GM21576 (cell line): ENCODE data around the gene ZBTB14.

Experiments
- ATAC-seq: cut with Tn5 transposase; IDR thresholded peaks from one replicate; pipeline ENCODE4 v1.9.1; 2021; ENCODE audit warnings: mild to moderate bottlenecking, moderate library complexity; ENCODE audit not compliant: unreplicated experiment

ZBTB14 gene, protein sequence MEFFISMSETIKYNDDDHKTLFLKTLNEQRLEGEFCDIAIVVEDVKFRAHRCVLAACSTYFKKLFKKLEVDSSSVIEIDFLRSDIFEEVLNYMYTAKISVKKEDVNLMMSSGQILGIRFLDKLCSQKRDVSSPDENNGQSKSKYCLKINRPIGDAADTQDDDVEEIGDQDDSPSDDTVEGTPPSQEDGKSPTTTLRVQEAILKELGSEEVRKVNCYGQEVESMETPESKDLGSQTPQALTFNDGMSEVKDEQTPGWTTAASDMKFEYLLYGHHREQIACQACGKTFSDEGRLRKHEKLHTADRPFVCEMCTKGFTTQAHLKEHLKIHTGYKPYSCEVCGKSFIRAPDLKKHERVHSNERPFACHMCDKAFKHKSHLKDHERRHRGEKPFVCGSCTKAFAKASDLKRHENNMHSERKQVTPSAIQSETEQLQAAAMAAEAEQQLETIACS

DNA sequence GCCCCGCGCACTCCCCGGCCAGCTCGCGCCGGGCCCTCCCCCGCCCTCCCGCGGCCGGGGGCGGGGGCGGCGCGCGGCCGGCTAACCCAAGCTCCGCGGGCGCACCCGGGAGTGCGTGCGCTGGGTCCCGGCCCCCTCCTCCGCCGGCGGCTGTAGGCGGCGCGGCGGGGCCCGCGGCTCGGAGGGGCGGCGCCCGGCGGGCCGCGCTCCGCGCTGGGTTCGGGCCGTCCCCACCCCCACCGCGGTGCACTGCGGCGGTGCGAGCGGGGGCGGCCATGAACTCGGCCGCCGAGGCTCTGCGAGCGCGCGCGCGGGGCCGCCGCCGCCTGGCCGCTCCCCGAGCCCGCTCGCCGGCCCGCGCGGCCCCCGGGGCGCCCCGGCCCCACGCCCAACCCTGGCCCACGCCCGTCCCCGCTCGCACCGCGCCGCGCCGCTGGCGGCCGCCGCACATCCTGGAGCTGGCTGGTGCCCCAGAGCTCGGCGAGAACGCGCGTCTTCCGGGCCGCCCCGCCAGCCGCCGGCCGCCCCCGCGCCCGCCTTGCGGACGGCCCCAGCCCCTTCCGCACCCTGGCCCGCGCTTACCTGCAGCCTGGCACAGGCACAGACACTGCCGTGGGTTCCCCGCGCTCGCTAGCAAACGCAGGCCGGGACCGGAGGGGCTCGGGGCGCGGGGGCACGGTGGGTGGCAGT is at the start of gene ZBTB14:
Gene ZBTB14 (minus strand): TSS at position 496 of the 690 bp plus-strand sequence. CDS start 2,480 bp downstream, outside the sequence.
- ATAC-seq = peak; percentile 32

GRCh38 chr18:5339202-5339834 is 43.8 kb upstream of the ZBTB14 start:
- no peak for ATAC-seq

GRCh38 chr18:5334456-5335075 is 39.0 kb upstream of the ZBTB14 start:
- no peak for ATAC-seq

- ATAC-seq = no peak
Measured at GRCh38 chr18:5318061-5318700, 22.7 kb upstream of the ZBTB14 start.

GRCh38 chr18:5317186-5317585 is 21.7 kb upstream of the ZBTB14 start:
- no peak for ATAC-seq

DNA sequence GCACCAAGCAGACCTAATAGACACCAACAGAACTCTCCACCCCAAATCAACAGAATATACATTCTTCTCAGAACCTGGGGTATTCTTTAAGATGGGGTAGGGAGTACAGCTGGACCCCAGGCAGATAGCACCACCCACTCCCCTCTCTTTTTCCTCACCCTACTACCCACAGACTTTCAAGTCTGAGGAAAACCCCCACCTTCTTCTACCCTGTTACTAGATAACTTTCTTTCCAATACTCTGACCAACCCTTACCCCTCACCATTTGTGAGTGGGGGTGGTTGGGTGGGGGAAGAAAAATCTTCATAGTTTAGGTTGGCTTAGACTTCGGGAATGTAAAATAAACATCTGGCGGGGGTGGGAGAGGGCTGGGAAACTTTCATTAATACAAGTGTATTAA is 20.3 kb upstream of the ZBTB14 start:
- no peak for ATAC-seq

- ATAC-seq = no peak
Measured at GRCh38 chr18:5311301-5311989, 15.9 kb upstream of the ZBTB14 start.

- ATAC-seq = peak; percentile 96
Measured at GRCh38 chr18:5309888-5310470, 14.5 kb upstream of the ZBTB14 start.

- ATAC-seq = no peak
Measured at GRCh38 chr18:5305835-5306234, 10.3 kb upstream of the ZBTB14 start.

- ATAC-seq = no peak
Measured at GRCh38 chr18:5304232-5304631, 8.7 kb upstream of the ZBTB14 start.

DNA sequence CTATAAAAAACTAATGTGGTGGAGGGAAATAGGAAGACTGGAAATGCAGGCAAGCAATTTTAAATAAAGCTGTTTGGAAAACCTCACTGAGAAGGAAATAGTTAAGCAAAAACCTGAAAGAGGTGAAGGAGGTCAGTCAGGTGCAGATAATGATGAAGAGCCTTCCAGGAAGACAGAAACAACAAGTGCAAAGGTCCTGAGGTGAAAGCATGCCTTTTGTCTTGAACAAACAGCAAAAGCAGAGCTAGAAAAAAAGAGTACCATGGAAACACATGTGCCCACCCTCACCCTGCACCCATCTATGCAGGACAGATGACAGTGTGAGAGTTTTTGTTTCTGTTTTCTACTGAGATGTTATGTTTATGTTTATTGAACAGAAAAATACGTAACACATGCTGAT is 8.1 kb upstream of the ZBTB14 start:
- no peak for ATAC-seq

DNA sequence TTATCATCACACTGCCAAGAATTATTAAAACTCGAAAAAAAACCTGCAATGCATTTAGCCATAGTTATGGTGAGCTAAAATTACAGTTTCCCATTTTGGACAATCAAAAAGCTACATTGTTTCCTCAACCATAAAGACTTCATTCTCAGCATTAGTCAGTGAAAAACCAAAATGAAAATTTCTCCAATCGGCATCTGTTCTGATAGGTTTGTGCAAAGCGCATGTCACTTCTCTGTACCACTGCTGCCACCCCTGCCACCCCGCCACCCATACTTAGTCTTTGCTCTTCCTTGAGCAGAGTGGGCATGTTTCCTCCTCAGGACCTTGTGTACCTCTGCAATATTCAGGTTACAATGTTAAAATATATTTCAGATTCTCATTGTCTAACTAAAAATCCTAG is 7.1 kb upstream of the ZBTB14 start:
- ATAC-seq = no peak

DNA sequence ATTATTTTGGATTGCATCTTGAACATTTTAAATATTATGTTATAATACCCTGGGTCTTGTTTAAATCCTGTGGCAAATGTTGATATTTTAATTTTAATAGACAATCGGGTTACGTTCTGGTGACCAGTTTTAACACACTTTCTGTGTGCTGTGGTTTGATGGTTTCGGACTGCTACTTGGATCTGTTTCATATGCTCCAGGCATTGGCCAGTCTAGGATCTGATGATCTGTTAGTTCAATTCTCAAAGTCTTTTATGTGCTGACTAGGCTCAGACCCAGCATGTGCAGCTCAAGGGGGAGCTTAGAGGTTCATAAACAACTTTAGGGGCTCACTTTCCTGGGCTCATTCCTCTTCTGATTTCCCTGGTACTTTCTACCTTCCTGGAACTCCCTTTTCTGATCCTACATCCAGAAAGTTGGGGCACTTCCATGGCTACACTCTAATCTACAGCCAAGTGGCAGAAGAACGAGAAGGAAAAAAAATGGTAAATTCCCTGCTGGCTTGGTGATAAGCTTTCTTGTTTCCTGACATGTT is 5.0 kb upstream of the ZBTB14 start:
- no peak for ATAC-seq

DNA sequence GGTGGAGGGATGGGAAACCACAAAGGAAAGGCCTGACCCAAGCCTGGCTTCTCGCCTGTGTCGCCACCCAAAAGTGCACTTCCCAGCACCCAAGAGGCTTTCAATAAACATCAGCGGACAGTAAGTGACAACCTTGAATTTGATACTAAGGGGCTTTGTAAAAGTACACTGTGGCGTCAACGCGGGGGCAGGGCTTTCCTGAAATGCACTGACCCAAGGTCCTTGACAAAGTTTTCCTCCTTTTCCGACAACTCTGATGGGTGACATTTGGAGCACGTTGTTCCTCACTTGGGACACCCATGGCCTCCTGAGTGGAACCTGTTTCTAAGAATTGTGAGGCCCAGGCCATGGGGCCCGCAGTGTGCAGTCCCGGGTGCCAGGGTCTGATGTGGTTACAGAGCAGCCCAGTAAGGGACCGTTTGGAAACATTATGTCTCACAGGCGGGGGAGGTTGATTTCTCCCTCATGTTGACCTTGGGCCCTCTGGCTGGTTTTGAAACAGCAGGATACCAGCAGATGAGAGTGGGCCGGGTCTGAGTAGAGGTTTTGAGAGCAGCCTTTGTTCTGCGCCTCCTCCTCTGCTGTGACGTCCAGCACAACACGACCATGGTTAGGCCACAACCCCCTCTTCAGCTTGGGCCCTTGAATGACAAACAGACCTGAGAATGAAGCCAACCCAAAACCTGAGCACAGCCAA is 2.8 kb upstream of the ZBTB14 start:
- ATAC-seq = no peak

DNA sequence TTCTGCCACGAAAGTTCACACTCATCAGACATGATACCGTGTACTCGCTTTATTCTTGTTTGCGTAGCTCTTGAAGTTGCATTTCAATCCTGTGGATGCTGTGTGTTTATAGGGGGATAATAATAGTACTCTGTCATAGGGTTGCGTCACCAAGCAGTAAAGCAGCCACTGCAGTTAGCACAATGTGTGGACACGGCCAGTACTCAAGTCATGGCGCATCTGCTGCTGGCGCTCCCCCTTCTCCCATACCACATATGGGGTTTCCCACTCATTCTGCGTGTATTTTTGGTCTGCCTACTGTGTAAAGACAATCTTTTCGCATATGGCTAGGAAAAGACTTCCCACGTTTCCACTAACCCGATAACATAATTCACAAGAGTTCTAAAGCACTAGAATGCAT is 2.1 kb upstream of the ZBTB14 start:
- no peak for ATAC-seq

GRCh38 chr18:5296706-5297320 is 1.3 kb upstream of the ZBTB14 start:
- ATAC-seq = peak; percentile 10

DNA sequence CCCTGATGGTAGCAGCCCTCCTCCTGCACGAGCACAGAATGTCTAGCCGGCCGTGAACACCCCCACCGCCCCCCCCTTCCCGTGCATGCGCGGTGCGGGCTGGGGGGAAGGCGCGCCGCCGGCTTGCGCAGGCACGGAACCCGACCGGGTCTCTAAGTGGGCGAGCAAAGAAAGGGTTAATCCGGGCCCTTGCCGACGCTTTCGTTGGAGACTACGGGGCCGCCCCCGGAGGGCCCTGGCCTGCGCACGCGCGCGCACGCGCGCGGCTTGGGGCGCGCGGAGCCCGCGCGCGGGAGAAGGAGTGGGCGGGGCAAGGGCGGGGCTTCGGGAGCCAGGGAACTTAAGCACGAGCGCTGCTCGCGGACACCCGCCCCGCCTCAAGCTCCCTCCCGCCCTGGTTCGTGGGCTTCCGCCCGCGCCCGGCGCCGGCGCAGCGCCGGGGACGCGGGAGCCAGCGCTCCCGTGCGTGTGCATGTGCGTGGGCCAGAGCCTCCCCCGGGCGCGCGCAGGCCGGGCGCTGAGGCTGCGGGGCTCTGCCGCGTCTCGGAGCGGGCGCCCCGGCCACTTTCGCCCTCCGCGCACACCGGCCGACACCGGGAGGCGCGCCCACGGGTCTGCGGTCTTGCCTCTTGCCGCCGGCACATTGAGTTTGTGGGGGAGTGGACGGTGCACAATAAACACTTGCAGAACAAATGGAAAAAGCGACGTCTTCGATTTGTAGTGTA is 617 bp upstream of the ZBTB14 start:
- peak; percentile 63 for ATAC-seq
